PC-3 (cell line): ENCODE measurements around the gene SDK2. TPM values are rescaled to one million over a fixed set of nuclear protein-coding genes. Genes with fewer than 3 reads are reported as not detected.

Source experiments
- ATAC-seq: fragments of 200-7000 bp; cut with Tn5 transposase; 2 replicates; pipeline ENCODE4 v1.9.1; 2020; ENCODE audit warnings: mild to moderate bottlenecking, moderate library complexity
- BruUV-seq: library from RNA; stranded (reverse); fragments of 400-500 nt; replicated peaks from 2 replicates; lab custom pipeline; 2021; lab: Mats Ljungman, UMichigan
- CTCF ChIA-PET: fragments of 300-600 bp; sonication (Branson Sonifier 250); formaldehyde crosslinking; loops from one replicate; lab custom pipeline; 2022; ENCODE audit warnings: antibody characterized with exemption; lab: Charles Lee
- POLR2A ChIA-PET: fragments of 300-600 bp; sonication (Branson Sonifier 250); formaldehyde crosslinking; loops from one replicate; lab custom pipeline; 2022; ENCODE audit warnings: antibody characterized with exemption; ENCODE audit not compliant: unreplicated experiment; lab: Charles Lee
- DNase-seq: peaks from one replicate; pipeline ENCODE4 v3.0.0-alpha.2; 2015
- H2AFZ ChIP-seq: fragments of 300-600 bp; sonication (generic); 2 replicates; pipeline ENCODE4 v1.6.0; 2016; ENCODE audit warnings: antibody characterized with exemption, low read length
- H3F3A ChIP-seq: fragments of 300-600 bp; sonication (generic); one replicate; pipeline ENCODE4 v1.6.0; 2017; ENCODE audit warnings: antibody characterized with exemption, low read length, control low read depth, mild to moderate bottlenecking; ENCODE audit not compliant: unreplicated experiment
- H3K27ac ChIP-seq: fragments of 300-600 bp; sonication (generic); 2 replicates; pipeline ENCODE4 v1.5.1; 2016; ENCODE audit warnings: mild to moderate bottlenecking, low read length
- H3K27me3 ChIP-seq: fragments of 300-600 bp; sonication (generic); 2 replicates; pipeline ENCODE4 v1.6.1; 2016; ENCODE audit warnings: low read length, mixed read lengths
- H3K36me3 ChIP-seq: fragments of 300-600 bp; sonication (generic); 2 replicates; pipeline ENCODE4 v1.6.1; 2016; ENCODE audit warnings: low read depth, mixed run types, low read length, mixed read lengths
- H3K4me1 ChIP-seq: fragments of 300-600 bp; sonication (generic); 2 replicates; pipeline ENCODE4 v1.5.1; 2016; ENCODE audit warnings: low read length; ENCODE audit not compliant: insufficient read depth
- H3K4me2 ChIP-seq: fragments of 300-600 bp; sonication (generic); 2 replicates; pipeline ENCODE4 v1.6.0; 2016; ENCODE audit warnings: low read length
- H3K4me3 ChIP-seq: fragments of 300-600 bp; sonication (generic); 2 replicates; pipeline ENCODE4 v1.5.1; 2016; ENCODE audit warnings: mild to moderate bottlenecking, low read length, mixed read lengths
- H3K79me2 ChIP-seq: fragments of 300-600 bp; sonication (generic); 2 replicates; pipeline ENCODE4 v1.6.1; 2017; ENCODE audit warnings: low read length, mixed read lengths
- H3K9ac ChIP-seq: fragments of 300-600 bp; sonication (generic); 2 replicates; pipeline ENCODE4 v1.6.0; 2016; ENCODE audit warnings: mild to moderate bottlenecking, low read length
- H3K9me2 ChIP-seq: fragments of 300-600 bp; sonication (generic); replicated peaks from 2 replicates; pipeline ENCODE4 v1.6.1; 2016; ENCODE audit warnings: mixed run types, low read length, mixed read lengths
- H3K9me3 ChIP-seq: fragments of 300-600 bp; sonication (generic); 2 replicates; pipeline ENCODE4 v1.6.1; 2016; ENCODE audit warnings: low read length, mixed read lengths
- H4K20me1 ChIP-seq: fragments of 300-600 bp; sonication (generic); 2 replicates; pipeline ENCODE4 v1.6.1; 2016; ENCODE audit warnings: low read length, mixed read lengths
- CTCF ChIP-seq: fragments of 300-600 bp; sonication (generic); conservative IDR thresholded peaks from 2 replicates; pipeline ENCODE4 v1.5.1; 2017; ENCODE audit warnings: antibody characterized with exemption, low read depth, mild to moderate bottlenecking, low read length
- EZH2 ChIP-seq: fragments of 300-600 bp; sonication (generic); IDR thresholded peaks from one replicate; pipeline ENCODE4 v1.6.1; 2017; ENCODE audit warnings: antibody characterized with exemption, mild to moderate bottlenecking, low read length; ENCODE audit not compliant: unreplicated experiment
- EZH2phosphoT487 ChIP-seq: fragments of 300-600 bp; sonication (generic); IDR thresholded peaks from 2 replicates; pipeline ENCODE4 v1.6.1; 2018; ENCODE audit warnings: mild to moderate bottlenecking, antibody characterized with exemption, low read length, borderline replicate concordance
- intact Hi-C: fragments of 100-400 bp; cut with micrococcal nuclease; formaldehyde crosslinking; loops from 2 replicates; pipeline ENCODE4 v1.9.0; 2023
- total RNA-seq: library from RNA; depleted of rRNA; stranded (reverse); fragments of >200 nt; gene quantifications from 2 replicates; pipeline ENCODE4 v1.2.3, GENCODE V29; 2014

Gene SDK2
- total RNA-seq, 1 experiment from 2014 or later: 0.07 TPM

GRCh38 chr17:73384926-73385325, 259.3 kb downstream of the SDK2 start:
- no peak overlapping the region for H3K9ac ChIP-seq
- peaks cover 30% of the 10 kb centered on the region for H3K27me3 ChIP-seq

GRCh38 chr17:73380439-73381106, 263.7 kb downstream of the SDK2 start:
- Histone ChIP-seq H3K9me3 (no peaks in the 10 kb centered on the region), H3K4me1 (no peaks in the 10 kb centered on the region), H3K79me2 (no peaks in the 10 kb centered on the region), H3K36me3 (no peaks in the 10 kb centered on the region), H3K4me3 (no peak overlapping the region), H3K27ac (no peak overlapping the region), H3F3A (no peaks in the 10 kb centered on the region), H3K9me2 (no peaks in the 10 kb centered on the region), H2AFZ (no peak overlapping the region), H3K9ac (no peak overlapping the region), H3K4me2 (no peak overlapping the region), H4K20me1 (no peaks in the 10 kb centered on the region), H3K27me3 (peaks cover 19% of the 10 kb centered on the region)
- ATAC-seq (no peak), DNase-seq (no peak)
- TF ChIP-seq EZH2 (no peak), CTCF (no peak), EZH2phosphoT487 (no peak)
- intact Hi-C loops: no loop called here
- ChIA-PET CTCF (interaction anchor here (0.6 kb wide), 1 partner anchor 27 kb away, joined by 4 read pairs; no protein-coding TSS in a partner anchor), POLR2A (interaction anchor here (0.6 kb wide), 1 partner anchor 87 kb away, joined by 3 read pairs; no protein-coding TSS in a partner anchor)
- BruUV-seq: no TSS peak

More at GRCh38 chr17:73384926-73385325, 259.3 kb downstream of the SDK2 start:
- Histone ChIP-seq H3K9me2 (no peaks in the 10 kb centered on the region), H3K27ac (no peak overlapping the region), H3F3A (no peaks in the 10 kb centered on the region), H3K4me2 (no peak overlapping the region), H4K20me1 (no peaks in the 10 kb centered on the region), H3K36me3 (no peaks in the 10 kb centered on the region), H3K4me1 (no peaks in the 10 kb centered on the region), H2AFZ (no peak overlapping the region), H3K4me3 (no peak overlapping the region), H3K9me3 (no peaks in the 10 kb centered on the region), H3K79me2 (no peaks in the 10 kb centered on the region)
- ChIA-PET CTCF (no interaction called here), POLR2A (interaction anchor here (0.6 kb wide), 1 partner anchor 36 kb away, joined by 5 read pairs; no protein-coding TSS in a partner anchor)
- no peak for TF ChIP-seq EZH2phosphoT487
- intact Hi-C loops: no loop called here
- DNase-seq (no peak), ATAC-seq (no peak)
- no TSS peak for BruUV-seq

GRCh38 chr17:73379826-73380225, 264.4 kb downstream of the SDK2 start:
- Histone ChIP-seq H3K79me2 (no peaks in the 10 kb centered on the region), H3F3A (no peaks in the 10 kb centered on the region), H3K36me3 (no peaks in the 10 kb centered on the region), H4K20me1 (no peaks in the 10 kb centered on the region), H3K9me2 (no peaks in the 10 kb centered on the region), H2AFZ (no peak overlapping the region), H3K4me1 (no peaks in the 10 kb centered on the region), H3K4me2 (no peak overlapping the region), H3K9me3 (no peaks in the 10 kb centered on the region), H3K27me3 (peaks cover 11% of the 10 kb centered on the region), H3K4me3 (no peak overlapping the region), H3K9ac (no peak overlapping the region), H3K27ac (no peak overlapping the region)
- ATAC-seq (no peak), DNase-seq (no peak)
- BruUV-seq: no TSS peak
- intact Hi-C loops: no loop called here
- CTCF ChIA-PET: no interaction called here
- POLR2A ChIA-PET: no interaction called here
- TF ChIP-seq EZH2phosphoT487 (no peak), EZH2 (no peak), CTCF (no peak)
